SU-DHL-6 (cell line): Measurements from ENCODE around the gene TLE1.

Source experiments
- H2AFZ ChIP-seq: fragments of 200-600 bp; sonication (generic); 2 replicates; pipeline ENCODE4 v1.6.1; 2014; ENCODE audit warnings: low read depth, mild to moderate bottlenecking, moderate library complexity, mixed read lengths, antibody characterized with exemption, low read length; ENCODE audit not compliant: severe bottlenecking
- H3F3A ChIP-seq: fragments of 200-600 bp; shearing (Covaris generic); 2 replicates; pipeline ENCODE4 v1.6.0; 2016; ENCODE audit warnings: antibody characterized with exemption, mild to moderate bottlenecking; ENCODE audit not compliant: insufficient read depth
- H3K27ac ChIP-seq: fragments of 200-600 bp; sonication (generic); 2 replicates; pipeline ENCODE4 v1.5.1; 2016; ENCODE audit warnings: low read depth, mild to moderate bottlenecking, low read length, moderate library complexity, mixed read lengths
- H3K27me3 ChIP-seq: fragments of 200-600 bp; sonication (generic), shearing (Covaris generic); 2 replicates; pipeline ENCODE4 v1.6.0; 2014; ENCODE audit warnings: mild to moderate bottlenecking, low read length
- H3K36me3 ChIP-seq: fragments of 200-600 bp; sonication (generic); 2 replicates; pipeline ENCODE4 v1.6.1; 2014; ENCODE audit warnings: mild to moderate bottlenecking, low read length, mixed read lengths
- H3K4me2 ChIP-seq: fragments of 300-600, 200-600 bp; shearing (Covaris generic), sonication (generic); 2 replicates; pipeline ENCODE4 v1.6.0; 2014; ENCODE audit warnings: low read length, low read depth, mild to moderate bottlenecking; ENCODE audit not compliant: poor library complexity, severe bottlenecking
- H3K4me3 ChIP-seq: fragments of 200-600 bp; sonication (generic); 2 replicates; pipeline ENCODE4 v1.5.1; 2014; ENCODE audit warnings: antibody characterized with exemption, low read length, mild to moderate bottlenecking, mixed read lengths; ENCODE audit not compliant: insufficient read depth, poor library complexity, severe bottlenecking
- H3K79me2 ChIP-seq: fragments of 200-600 bp; sonication (generic); 2 replicates; pipeline ENCODE4 v1.6.1; 2014; ENCODE audit warnings: mild to moderate bottlenecking, low read length, moderate library complexity; ENCODE audit not compliant: insufficient read depth
- H3K9ac ChIP-seq: fragments of 200-600 bp; sonication (generic); 2 replicates; pipeline ENCODE4 v1.7.0; 2014; ENCODE audit warnings: mild to moderate bottlenecking, low read length
- H3K9me2 ChIP-seq: fragments of 200-600 bp; sonication (generic); replicated peaks from 2 replicates; pipeline ENCODE4 v1.6.1; 2014; ENCODE audit warnings: low read length; ENCODE audit not compliant: insufficient read depth
- H3K9me3 ChIP-seq: fragments of 200-600 bp; sonication (generic); 2 replicates; pipeline ENCODE4 v1.6.1; 2014; ENCODE audit warnings: low read length, mixed read lengths; ENCODE audit not compliant: insufficient read depth
- H4K20me1 ChIP-seq: fragments of 200-600 bp; sonication (generic); 2 replicates; pipeline ENCODE4 v1.6.1; 2014; ENCODE audit warnings: low read depth, mild to moderate bottlenecking, antibody characterized with exemption, low read length, moderate library complexity, mixed read lengths
- CTCF ChIP-seq: fragments of 200-600 bp; sonication (generic); IDR thresholded peaks from one replicate; pipeline ENCODE4 v1.5.1; 2017; ENCODE audit warnings: antibody characterized with exemption, mild to moderate bottlenecking, low read length, moderate library complexity; ENCODE audit not compliant: insufficient read depth, poor library complexity, severe bottlenecking
- EZH2phosphoT487 ChIP-seq: fragments of 200-600 bp; sonication (generic), shearing (Covaris generic); conservative IDR thresholded peaks from 2 replicates; pipeline ENCODE4 v1.6.1; 2018; ENCODE audit warnings: mild to moderate bottlenecking, antibody characterized with exemption, low read length, moderate library complexity, mixed read lengths

TLE1 gene

GRCh38 chr9:81536242-81537025 is 152.9 kb downstream of the TLE1 start:
- TF ChIP-seq EZH2phosphoT487 (no peak), CTCF (no peak)

GRCh38 chr9:81535542-81536241 is 153.7 kb downstream of the TLE1 start:
- no peaks in the 10 kb centered on the region; the same call in 1 of the 2 replicates for H3K9me2 ChIP-seq
- no peak overlapping the region for H2AFZ ChIP-seq
- H3K9me3 ChIP-seq, result no peaks in the 10 kb centered on the region
- TF ChIP-seq CTCF, result no peak
- no peak for TF ChIP-seq EZH2phosphoT487
- H3K4me2 ChIP-seq, result no peak overlapping the region
- no peaks in the 10 kb centered on the region for H3K36me3 ChIP-seq
- H3K27me3 ChIP-seq, result no peaks in the 10 kb centered on the region
- no peak overlapping the region for H3K9ac ChIP-seq
- H3K79me2 ChIP-seq, result no peaks in the 10 kb centered on the region
- H3K27ac ChIP-seq, result no peak overlapping the region
- no peaks in the 10 kb centered on the region for H4K20me1 ChIP-seq
- no peaks in the 10 kb centered on the region for H3F3A ChIP-seq
- no peak overlapping the region for H3K4me3 ChIP-seq

More at GRCh38 chr9:81536242-81537025, 152.9 kb downstream of the TLE1 start:
- no peak overlapping the region for H3K9ac ChIP-seq
- no peaks in the 10 kb centered on the region for H4K20me1 ChIP-seq
- H2AFZ ChIP-seq, result no peak overlapping the region
- no peaks in the 10 kb centered on the region for H3K27me3 ChIP-seq
- H3K36me3 ChIP-seq, result no peaks in the 10 kb centered on the region
- no peaks in the 10 kb centered on the region for H3F3A ChIP-seq
- H3K4me3 ChIP-seq, result no peak overlapping the region
- no peak overlapping the region for H3K27ac ChIP-seq
- H3K9me3 ChIP-seq, result no peaks in the 10 kb centered on the region
- H3K4me2 ChIP-seq, result no peak overlapping the region
- no peaks in the 10 kb centered on the region; the same call in 1 of the 2 replicates for H3K9me2 ChIP-seq
- H3K79me2 ChIP-seq, result no peaks in the 10 kb centered on the region

DNA sequence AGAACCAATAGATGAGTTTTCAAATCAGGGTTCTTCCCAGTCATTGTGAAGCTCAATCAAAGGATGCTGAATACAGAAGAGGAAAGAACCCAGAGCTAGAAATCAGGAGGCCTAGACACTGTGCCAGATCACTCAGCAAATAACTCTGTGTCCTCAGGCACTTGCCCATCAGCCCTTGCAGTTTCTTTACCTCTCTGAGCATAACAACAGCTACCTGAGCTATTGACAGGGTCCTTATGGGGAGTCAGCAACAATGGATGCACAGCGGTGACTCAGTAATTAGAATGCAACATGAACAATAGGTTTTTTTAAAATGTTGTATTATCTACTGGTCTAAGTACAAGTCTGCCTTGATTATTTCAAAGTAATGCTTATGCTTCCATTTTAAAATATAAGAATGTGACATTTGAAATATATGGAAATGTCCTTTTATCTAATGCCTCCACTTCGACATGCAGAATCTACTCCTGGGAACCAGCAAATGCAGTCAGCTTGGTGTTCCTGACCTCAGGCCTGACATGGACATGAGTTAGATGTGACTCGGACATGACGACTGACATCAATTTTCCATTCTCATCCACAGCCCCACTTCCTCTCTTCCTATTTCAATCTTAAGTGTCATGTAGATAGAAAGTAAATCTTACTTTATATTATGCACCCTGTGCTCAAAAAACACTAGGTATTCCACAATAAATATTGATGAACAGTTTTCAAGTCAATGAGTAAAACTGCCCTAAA is 155.0 kb downstream of the TLE1 start:
- Histone ChIP-seq H3K9ac (no peak overlapping the region), H2AFZ (no peak overlapping the region), H3K9me2 (no peaks in the 10 kb centered on the region; the same call in 1 of the 2 replicates), H4K20me1 (no peaks in the 10 kb centered on the region), H3K79me2 (no peaks in the 10 kb centered on the region), H3K27me3 (no peaks in the 10 kb centered on the region), H3K4me3 (no peak overlapping the region), H3K9me3 (no peaks in the 10 kb centered on the region), H3K27ac (no peak overlapping the region), H3F3A (no peaks in the 10 kb centered on the region), H3K4me2 (no peak overlapping the region), H3K36me3 (no peaks in the 10 kb centered on the region)
- TF ChIP-seq EZH2phosphoT487, result no peak
- TF ChIP-seq CTCF, result no peak
